HG02938 (cell line): ENCODE data around the gene SLC16A6.
"Not testable (repeated sequence)": the region's sequence is repeated elsewhere in the genome, so short reads cannot be mapped to it uniquely, and the experiment has no call there.

Experiments used
- ATAC-seq: cut with Tn5 transposase; IDR thresholded peaks from one replicate; pipeline ENCODE4 v1.9.1; 2021; ENCODE audit warnings: mild to moderate bottlenecking, moderate library complexity; ENCODE audit not compliant: unreplicated experiment

The SLC16A6 gene

DNA sequence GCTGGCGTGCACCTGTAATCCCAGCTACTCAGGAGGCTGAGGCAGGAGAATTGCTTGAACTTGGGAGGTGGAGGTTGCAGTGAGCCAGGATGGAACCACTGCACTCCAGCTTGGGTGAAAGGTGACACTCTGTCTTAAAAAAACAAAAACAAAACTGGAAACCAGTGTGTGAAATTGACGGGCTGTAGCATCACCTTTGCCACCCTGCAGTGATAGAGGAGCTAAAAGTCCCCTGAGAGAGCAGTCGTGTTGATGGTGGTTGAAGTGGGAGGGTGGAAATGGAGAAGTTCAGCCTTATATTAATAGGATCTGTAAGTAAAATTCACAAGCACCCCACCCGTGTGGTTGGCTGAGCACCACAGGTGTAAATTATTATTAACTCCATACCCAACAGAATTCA lies 65.9 kb downstream of the SLC16A6 start:
- not testable (repeated sequence) for ATAC-seq

DNA sequence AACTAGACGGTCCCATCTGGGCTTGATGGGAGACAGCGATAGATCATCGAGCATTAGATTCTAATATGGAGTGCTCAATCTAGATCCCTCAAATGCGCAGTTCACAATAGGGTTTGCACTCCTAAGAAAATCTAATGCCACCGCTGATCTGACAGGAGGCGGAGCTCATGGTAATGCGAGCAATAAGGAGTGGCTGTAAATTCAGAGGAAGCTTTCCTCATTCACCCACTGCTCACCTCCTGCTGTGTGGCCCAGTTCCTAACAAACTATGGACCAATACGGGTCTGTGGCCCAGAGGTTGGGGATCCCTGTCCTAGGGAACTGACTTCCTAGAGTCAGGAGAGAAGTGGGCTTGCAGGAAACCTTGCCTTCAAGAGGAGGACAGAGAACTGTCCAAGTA lies 68.3 kb downstream of the SLC16A6 start:
- ATAC-seq = no peak

DNA sequence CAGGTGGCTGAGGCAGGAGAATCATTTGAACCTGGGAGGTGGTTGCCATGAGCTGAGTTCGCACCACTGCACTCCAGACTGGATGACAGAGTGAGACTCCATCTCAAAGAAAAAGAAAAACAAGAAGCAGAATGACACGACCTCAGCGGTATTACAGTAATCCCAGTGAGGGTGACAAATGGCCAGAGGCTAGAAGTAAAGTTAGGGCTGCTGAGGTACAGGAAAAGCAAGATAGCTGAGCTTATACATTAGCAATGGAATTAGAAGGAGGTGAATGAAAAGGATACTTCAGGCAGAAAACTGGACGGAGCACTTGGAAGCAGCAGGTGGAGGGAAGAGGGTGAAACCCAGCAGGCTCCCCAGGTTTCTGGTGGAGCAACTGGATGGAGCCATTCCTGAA lies 69.1 kb downstream of the SLC16A6 start:
- ATAC-seq = no peak

DNA sequence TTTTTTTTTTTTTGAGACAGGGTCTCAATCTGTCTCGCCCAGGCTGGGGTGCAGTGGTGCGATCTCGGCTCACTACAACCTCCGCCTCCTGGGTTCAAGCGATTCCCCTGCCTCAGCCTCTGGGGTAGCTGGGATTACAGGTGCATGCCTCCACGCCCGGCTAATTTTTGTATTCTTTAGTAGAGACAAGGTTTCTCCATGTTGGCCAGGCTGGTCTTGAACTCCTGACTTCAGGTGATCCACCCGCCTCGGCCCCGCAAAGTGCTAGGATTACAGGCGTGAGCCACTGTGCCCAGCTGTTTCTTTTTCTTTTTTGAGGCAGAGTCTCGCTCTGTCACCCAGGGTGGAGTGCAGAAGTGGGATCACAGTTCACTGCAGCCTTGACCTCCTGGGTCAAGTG lies 70.1 kb downstream of the SLC16A6 start:
- ATAC-seq = not testable (repeated sequence)

DNA sequence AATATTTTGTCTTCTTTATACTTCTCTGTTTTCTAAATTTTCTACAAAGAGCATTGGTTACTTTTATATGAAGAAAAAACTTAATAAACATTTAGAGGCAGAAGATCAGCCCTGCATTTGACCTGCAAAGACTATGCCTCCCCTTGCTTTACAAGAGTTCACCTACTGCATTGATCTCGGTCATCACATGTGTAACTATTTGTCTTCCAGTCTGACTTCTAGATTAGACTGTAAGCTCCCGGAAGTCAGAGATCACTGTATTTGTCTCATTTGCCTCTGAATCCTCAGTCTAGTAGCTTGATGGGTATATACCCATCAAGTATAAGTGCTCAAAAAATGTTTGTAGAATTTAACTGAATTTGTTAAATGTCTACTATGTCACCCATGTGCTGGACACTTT lies 70.7 kb downstream of the SLC16A6 start:
- not testable (repeated sequence) for ATAC-seq

- not testable (repeated sequence) for ATAC-seq
Observed at GRCh38 chr17:68219429-68219828, 71.5 kb downstream of the SLC16A6 start.
